HG02798 (cell line): ENCODE measurements around the gene CNST.
A peak's percentile ranks its signal among the peaks of the same experiment; 100 is the strongest.
"Not testable (repeated sequence)": the region's sequence is repeated elsewhere in the genome, so short reads cannot be mapped to it uniquely, and the experiment has no call there.

Source experiments
- ATAC-seq: cut with Tn5 transposase; IDR thresholded peaks from one replicate; pipeline ENCODE4 v1.9.1; 2021; ENCODE audit warnings: mild to moderate bottlenecking; ENCODE audit not compliant: unreplicated experiment, poor library complexity

CNST gene

DNA sequence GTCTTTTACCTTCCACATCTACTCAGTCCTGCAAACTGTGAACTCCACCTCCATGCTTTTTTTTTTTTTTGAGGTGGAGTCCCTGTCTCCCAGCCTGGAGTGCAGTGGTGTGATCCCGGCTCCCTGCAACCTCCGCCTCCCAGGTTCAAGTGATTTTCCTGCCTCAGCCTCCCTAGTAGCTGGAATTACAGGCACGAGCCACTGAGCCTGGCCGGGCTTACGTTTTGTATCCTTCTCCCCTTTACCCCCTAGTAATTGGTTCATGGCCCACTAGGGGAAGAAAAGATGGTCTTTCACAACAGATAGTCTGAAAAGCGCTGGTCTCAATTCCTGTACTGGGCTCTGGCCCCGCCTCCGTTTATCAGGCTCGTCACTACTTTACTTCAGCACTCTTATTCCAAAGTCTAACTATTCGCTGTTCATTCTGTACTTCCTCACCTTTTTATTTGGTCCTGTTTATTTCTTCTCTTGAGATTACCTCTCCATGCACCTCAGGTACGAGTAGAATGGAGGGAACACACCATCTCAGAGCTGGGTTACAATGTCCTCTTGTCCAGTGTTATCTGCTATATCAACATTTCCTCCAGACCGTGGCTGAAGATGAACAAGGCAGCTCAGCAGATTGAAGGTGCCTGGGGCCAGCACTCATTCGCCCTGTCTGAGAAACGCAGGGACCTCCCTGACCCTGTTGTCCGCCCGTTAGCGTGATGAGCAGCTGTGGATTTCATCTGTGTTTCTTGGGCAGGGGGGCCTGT is 16.2 kb downstream of the CNST start:
- no peak for ATAC-seq

DNA sequence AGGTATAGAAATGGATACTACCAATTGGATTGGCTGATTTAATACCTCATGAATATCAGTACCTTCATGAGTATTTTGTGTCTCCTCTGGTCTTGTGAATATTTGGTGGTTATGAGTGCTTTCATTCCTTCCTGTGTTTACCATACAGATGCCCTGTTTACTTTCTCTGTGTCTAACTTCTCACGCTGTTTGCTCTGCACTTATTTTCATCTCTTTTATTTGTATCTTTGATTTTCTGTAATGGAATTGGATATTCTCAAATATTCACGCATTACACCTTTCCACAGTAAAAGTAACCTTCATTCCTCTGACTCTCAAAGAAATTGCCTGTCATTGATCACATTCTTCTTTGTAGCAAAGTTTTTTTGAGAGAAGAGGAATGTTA is 16.8 kb downstream of the CNST start:
- ATAC-seq, result no peak

DNA sequence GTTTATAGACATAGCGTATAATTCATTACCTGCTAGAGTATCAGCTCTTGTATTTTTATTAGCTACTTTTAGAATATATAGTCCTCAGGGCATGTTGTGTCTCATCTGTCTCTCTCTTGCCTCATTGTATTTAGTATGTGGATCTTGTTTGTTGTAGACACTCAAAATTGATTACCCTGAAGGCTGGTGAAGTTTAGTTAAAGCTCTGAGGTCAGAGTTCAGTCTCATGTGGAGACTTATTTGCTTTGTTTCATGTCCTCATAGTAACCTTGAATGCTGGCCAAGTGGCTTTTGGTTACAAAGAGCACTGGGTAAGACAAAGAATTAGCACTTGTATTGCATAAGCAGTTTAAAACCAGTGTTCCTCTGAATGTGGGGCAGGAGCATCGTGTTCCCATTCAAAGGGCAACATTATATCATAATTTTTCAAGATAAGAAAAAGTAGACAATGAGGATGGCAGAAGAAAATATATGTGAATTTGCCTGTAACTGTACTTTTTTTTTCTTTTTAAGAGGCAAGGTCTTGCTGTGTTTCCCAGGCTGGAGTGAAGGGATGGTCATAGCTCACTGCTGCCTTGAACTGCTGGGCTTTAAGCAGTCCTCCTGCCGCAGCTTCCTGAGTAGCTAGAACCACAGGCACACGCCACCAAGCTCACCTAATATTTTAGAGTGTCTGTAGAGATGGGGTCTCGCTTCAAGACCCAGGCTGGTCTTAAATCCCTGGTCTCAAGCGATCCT is 17.4 kb downstream of the CNST start:
- ATAC-seq, result no peak

DNA sequence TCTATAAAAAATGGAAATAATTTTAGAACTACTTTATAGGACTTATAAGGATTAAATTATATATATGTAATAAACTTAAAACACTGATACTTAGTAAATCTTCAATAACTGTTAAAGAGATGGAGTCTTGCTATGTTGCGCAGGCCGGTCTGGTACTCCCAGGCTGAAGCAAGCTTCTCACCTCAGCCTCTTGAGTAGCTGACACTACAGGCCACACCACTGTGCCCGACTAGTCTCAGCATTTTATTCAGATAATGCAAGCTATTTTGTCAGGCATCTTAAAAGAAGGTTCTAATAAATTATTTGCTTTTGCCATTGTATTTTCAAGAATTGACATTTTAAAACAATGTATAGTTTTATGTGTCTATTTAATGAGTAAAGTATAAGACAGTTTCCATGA is 20.8 kb downstream of the CNST start:
- no peak for ATAC-seq

DNA sequence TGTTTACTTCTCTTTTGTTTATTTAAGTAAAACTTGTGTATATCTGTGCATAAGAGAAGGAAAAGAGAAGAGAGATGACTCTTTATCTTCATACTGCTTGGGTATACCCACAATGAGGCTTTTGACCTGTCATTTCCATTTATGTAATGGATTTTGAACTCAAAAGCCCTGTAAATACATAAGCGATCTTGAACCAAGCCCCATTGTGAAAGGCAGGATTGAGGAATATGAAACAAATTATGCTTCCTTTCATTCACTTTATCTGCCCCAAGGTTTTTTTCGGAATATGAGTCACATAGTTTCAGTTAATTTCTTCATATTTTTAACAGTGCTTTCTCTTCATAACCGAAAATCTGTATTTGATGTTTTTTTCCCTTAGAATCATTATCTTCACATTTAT is 21.4 kb downstream of the CNST start:
- ATAC-seq, result no peak

DNA sequence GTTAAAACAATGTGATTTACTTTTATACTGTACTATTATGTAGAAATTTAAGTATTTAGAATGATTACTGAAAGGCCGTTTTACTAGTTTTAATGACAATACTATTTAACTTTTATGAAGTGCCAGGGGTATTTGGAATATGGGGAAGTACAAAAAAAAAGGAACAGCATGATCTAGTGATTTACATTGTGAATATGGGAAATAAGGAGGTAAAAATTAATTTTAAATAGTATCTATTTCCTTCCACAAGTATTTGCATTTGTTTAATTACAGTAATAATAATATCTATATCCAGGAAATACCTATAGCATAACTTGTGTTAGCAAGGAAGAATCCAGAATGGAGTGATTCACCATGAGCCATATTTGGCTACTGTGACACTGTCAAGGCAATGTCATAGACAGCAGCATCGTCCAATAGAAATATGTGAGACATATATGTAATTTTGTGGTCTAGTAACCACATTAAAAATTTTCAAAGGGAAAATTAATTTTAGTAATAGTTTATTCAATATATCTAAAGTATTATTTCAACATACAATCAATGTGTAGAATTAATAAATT is 22.0 kb downstream of the CNST start:
- no peak for ATAC-seq

DNA sequence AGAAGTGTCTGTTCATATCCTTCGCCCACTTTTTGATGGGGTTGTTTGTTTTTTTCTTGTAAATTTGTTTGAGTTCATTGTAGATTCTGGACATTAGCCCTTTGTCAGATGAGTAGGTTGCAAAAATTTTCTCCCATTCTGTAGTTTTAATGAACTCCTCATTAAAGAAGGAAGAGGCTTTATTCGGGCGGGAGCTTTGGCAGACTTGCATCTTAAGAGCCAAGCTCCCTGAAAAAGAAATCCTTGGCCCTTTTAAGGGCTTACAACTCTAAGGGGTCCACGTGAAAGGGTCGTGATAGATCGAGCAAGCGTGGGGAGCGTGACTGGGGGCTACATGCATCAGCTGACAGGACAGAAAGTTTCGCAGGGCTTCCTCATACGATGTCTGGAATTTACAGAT is 23.7 kb downstream of the CNST start:
- not testable (repeated sequence) for ATAC-seq

DNA sequence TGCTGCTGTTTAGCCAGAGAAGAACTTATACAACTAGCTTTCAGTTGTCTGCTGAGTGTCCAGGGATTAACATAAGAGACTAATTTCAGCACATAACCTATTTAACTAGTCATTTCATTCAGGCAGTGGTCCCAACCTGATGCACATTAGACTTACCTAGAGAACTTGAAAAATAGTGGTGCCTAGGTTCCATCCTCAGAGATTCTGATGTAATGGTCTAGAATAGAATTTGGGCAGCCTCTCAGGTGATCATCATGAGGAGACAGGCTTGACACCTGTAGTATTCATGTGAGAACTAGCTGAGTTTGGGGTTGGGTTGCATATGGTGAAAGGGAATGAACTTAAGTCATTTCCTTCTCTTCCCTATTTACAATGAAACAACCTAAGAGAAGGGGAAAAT is 24.8 kb downstream of the CNST start:
- peak; percentile 35 for ATAC-seq

DNA sequence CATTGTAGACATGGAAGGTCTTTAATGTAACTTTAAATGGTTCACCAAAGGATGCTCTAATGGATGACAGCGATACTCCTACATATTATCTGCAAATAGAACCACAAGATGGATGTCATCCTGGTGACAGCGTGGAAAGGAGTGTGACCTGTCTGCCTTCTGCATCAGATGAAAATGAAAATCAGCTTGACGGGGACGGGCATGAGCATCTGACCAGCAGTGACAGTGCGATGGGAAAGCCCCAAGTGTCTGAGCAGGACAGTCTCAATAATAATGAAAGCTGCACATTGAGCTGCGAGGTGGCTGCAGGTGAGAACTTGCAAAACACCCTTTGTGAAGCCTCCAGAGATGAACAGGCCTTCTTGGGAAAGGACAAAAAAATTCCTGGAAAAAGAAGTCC is 25.2 kb downstream of the CNST start:
- ATAC-seq, result peak; percentile 99

DNA sequence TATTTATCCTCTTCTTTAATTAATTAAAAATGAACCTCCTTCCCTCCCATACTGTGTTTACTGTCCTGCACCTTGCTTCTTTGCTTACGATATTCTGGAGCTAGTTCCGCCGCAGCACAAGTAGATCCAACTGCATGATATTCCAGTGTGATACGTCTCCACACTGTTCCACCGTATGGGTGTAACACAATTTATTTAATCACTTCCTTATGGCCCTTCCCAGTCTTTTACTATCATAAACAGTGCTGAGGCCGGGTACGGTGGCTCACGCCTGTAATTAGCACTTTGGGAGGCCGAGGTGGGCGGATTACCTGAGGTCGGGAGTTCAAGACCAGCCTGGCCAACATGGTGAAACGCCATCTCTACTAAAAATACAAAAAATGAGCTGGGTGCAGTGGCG is 25.7 kb downstream of the CNST start:
- no peak for ATAC-seq

DNA sequence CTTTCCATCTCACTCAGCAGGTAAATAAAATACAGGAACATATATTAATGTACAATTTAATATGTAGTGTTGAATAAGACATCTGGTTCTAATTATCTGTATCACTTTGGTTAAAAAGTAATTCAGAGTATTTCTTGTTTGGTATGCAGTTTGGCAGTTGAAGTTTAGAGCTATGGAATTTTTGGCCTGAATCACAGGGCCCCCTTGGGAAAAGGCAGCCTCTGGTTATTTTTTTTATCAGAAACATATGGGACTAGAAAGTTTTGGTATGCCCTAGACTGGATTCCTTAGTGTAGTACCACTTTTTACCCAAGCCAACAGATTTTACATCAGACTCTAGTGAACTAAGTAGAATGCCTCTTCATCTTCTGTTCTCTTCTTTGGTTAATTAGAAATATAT is 26.4 kb downstream of the CNST start:
- ATAC-seq, result no peak

DNA sequence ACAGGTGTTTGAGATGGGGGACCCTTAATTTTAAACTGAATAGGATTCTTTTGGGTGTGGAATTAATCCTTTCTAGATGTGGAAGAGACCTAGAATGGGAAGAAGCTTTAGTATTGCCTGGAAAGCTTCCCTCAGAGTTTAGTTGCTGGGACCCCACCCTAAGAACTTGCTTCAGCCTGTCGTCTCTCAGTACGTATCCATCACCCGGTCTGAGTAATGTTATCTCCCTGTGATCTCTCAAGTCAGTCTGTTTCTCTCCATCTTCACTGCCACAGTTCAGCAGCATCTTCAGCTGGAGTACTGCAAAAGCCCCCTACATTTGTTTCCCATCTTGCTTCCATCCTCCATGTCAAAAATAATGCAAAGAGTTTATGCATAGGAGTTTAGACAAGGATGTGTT is 28.9 kb downstream of the CNST start:
- ATAC-seq, result no peak

DNA sequence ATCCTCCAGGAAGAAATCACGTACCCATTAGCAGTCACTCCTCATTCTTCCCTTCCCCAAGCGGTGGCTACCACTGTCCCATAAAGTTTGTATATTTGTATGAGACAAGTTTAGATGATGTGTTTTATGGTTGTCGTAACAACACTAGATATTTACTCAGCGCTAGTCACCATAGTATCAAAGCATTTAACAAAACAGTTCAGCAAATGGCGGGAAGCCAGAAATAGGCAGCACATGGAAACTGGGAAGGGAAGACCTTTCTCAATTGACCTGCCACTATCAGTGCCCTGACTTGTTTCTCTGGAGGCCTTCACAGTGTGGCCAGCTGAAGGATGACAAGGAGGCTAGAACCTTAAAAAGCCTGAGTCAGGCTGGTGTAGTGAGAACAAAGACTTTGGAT is 31.1 kb downstream of the CNST start:
- ATAC-seq, result no peak

DNA sequence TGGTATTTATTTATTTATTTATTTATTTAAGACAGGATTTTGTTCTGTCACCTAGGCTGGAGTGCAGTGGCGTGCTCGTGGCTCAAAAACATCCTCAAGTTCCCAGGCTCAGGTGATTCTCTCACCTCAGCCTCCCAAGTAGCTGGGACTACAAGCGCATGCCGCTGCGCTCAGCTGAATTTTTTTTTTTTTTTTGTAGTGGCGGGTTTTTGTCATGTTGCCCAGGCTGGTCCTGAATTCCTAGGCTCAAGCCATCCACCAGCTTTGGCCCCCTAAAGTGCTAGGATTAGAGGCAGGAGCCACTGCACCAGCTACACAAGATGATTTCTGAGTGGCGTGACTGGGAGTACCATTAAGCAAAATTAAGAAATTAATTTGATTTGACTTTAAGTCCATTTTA is 31.7 kb downstream of the CNST start:
- no peak for ATAC-seq

DNA sequence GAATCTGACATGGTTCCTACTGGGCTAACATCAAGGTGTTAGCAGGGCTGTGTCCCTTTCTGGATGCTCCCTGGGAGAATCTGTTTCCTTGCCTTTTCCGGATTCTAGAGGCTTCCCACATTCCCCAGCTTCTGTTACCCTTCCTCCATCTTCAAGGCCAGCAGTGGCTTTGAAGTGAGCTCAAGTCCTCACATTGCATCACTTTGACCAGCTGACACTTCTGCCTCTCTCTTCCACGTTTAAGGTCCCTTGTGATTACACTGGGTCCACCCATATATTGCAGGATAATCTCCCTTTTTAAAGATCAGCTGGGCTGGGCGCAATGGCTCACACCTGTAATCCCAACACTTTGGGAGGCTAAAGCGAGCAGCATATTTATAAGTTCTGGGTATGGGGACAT is 33.1 kb downstream of the CNST start:
- no peak for ATAC-seq

DNA sequence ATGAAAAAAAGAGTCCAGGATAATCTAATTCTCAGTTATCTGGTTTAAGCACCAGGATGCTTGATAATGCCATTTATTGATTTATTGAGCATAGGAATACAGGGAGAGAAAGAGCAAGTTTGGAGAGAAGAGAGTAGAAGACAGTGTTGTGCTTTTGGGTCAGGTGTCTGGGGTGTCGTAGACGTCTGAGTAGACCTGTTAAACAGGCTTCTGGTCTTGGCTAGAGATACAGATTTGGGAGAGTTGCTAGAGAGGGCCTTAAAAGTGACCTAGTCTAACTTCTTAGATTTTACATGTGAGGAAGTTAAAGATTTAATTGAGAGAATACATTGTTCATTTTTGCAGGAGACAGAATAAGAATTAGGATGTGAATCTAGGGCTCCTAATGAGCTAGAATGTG is 34.3 kb downstream of the CNST start:
- no peak for ATAC-seq

DNA sequence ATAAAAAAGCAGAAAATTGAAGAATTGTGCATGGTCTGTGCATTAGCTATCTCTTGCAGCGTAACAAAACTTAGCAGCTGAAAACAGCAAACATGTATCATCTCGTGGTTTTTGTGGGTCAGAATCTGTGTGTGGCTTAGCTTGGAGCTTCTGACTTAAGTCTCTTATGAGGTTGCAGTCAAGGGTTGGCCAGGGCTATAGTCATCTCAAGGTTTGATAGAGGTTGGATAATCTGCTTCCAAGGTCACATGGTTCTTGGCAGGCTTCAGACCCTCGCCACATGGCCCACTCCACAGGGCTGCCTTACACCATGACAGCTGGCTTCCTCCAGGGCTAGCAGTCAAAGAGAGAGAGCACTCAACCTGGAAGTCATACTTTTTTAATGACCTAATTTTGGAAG is 35.9 kb downstream of the CNST start:
- ATAC-seq, result no peak

DNA sequence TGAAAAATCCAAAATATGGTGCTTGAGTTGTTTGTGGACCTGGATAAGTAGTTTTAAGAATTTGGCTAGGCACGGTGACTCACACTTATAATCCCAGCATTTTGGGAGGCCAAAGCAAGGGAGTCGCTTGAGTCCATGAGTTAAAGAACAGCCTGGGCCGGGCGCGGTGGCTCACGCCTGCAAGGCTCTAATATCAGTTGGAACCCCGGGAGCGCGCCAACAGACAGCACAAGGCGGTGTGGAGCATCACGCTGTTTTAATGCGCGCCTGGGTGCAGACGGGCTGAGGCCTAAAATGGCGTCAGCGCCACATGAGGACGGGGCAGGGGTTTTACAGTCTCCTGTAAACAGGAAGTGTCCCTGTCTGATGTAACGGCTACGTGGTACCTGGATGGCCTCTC is 39.0 kb downstream of the CNST start:
- ATAC-seq, result not testable (repeated sequence)

DNA sequence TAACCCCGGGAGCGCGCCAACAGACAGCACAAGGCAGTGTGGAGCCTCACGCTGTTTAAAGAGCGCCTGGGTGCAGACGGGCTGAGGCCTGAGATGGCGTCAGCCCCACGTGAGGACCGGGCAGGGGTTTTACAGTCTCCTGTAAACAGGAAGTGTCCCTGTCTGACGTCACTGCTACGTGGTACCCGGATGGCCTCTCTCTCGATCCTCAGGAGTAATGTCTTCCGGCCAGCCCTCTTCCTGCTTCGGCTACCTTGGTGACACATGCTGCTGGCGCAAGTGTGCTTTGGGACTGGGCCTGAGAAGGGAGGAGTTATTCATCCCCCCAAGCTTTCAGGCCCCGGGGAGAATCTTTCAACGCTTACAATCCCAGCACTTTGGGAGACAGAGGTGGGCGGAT is 41.2 kb downstream of the CNST start:
- no peak for ATAC-seq

DNA sequence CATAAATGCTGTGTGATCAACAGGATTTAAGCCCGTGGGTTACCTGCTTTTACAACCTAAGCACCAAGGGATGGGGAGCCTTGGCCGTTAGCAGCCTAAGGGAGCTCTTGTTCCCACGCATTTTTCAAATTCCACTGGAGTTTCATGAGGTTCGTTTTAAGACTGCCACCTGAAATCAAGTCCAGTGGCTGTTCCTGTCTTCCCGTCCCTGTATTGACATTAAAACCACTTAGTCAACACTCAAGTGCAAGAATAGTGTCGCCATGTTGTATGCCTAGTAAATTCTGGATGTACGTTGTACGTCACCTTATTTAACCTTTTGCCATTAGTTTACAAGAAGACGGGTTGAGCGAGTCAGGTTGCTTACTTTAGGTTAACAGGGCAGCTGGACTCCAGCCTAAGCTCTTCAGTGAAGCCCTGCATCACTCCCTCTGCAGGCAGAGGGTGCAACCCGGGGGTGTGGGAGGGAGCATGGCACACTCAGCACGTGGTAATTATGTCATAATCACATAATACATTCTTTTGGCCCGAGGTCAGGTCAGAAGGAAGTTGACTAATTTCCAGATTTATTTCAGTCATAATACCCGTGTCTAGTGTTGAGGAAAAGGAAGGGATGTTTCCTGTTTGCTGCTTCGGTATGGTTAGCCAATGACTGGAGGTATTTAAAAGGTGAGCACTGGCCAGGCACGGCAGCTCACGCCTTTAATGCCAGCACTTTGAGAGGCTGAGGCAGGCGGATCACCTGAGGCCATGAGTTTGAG is 42.5 kb downstream of the CNST start:
- no peak for ATAC-seq

DNA sequence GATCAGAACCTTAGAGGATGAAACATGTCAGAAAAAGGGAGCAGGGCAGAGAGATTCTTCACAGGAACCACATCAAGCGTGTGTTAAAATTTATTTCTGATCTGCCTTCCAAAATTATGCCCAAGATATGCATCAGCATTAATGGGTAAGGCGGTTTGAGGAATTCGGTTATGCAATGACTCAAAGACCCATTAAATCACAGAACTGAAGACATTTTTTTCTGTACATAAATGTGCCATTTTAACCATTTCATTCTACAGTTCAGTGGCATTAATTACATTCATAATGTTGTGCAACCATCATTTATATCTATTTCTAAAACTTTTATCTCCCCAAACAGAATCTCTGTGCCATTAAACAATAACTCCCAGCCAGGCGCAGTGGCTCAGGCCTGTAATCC is 43.4 kb downstream of the CNST start:
- no peak for ATAC-seq
